WERI-Rb-1 (cell line): ENCODE results near the gene WIPF2.

Source experiments
- DNase-seq: peaks from one replicate; pipeline ENCODE4 v3.0.0-alpha.2; 2020
- H3K27ac ChIP-seq: fragments of 250-450 bp; sonication (Bioruptor Pico); 2 replicates; pipeline ENCODE4 v1.5.1; 2020; ENCODE audit warnings: mild to moderate bottlenecking, moderate library complexity
- H3K27me3 ChIP-seq: fragments of 250-450 bp; sonication (Bioruptor Pico); 2 replicates; pipeline ENCODE4 v1.5.1; 2021; ENCODE audit warnings: mild to moderate bottlenecking, low read depth, moderate library complexity; ENCODE audit not compliant: insufficient read depth, severe bottlenecking
- H3K36me3 ChIP-seq: fragments of 250-450 bp; sonication (Bioruptor Pico); 2 replicates; pipeline ENCODE4 v1.5.1; 2020; ENCODE audit warnings: mild to moderate bottlenecking, moderate library complexity
- H3K4me3 ChIP-seq: 2 replicates; pipeline ENCODE4 v1.5.1; 2011; ENCODE audit warnings: low read depth, mild to moderate bottlenecking, control low read depth, low read length
- H3K9me3 ChIP-seq: fragments of 250-450 bp; sonication (Bioruptor Pico); 2 replicates; pipeline ENCODE4 v1.5.1; 2021; ENCODE audit warnings: mild to moderate bottlenecking, moderate library complexity; ENCODE audit not compliant: severe bottlenecking
- CTCF ChIP-seq: IDR thresholded peaks from 2 replicates; pipeline ENCODE4 v1.5.1; 2011; ENCODE audit warnings: low read depth, mild to moderate bottlenecking, control low read depth, inconsistent platforms, low read length

The WIPF2 gene

GRCh38 chr17:40307001-40307730, 88.1 kb downstream of the WIPF2 start:
- Histone ChIP-seq H3K9me3 (no peaks in the 10 kb centered on the region), H3K27me3 (no peaks in the 10 kb centered on the region), H3K4me3 (peak overlapping the region; percentile 11), H3K27ac (peak overlapping the region; percentile 78), H3K36me3 (peaks cover 31% of the 10 kb centered on the region)
- DNase-seq: peak; percentile 87
- no peak for TF ChIP-seq CTCF

DNA sequence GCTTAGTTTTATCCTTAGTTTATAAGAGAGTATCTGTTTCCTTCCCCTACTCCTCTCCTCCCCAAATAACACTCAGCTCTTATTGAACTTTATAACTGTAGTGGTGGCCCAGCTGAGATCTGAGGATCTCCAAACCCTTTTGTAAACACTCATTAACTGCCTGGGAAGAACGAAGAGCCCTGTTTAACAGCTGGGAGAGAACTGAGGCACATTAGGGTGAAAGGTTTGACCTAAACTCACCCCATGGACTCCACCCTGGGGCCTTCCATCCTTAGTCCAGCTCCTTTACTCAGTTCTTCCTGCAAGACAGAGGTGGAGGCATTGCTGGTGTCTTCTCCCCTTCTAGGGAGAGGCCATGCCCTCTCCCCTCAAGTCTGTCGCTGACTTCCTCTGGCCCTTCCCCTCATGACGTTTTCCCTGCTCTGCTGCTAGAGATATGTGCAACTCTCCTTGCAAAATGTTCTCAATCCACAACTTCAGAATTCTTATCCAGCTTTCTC, 88.7 kb downstream of the WIPF2 start:
- H3K36me3 ChIP-seq: peaks cover 24% of the 10 kb centered on the region
- no peak overlapping the region for H3K4me3 ChIP-seq
- no peaks in the 10 kb centered on the region for H3K27me3 ChIP-seq
- peak overlapping the region; percentile 78 for H3K27ac ChIP-seq
- no peaks in the 10 kb centered on the region for H3K9me3 ChIP-seq
- TF ChIP-seq CTCF: no peak
- DNase-seq: peak; percentile 20

DNA sequence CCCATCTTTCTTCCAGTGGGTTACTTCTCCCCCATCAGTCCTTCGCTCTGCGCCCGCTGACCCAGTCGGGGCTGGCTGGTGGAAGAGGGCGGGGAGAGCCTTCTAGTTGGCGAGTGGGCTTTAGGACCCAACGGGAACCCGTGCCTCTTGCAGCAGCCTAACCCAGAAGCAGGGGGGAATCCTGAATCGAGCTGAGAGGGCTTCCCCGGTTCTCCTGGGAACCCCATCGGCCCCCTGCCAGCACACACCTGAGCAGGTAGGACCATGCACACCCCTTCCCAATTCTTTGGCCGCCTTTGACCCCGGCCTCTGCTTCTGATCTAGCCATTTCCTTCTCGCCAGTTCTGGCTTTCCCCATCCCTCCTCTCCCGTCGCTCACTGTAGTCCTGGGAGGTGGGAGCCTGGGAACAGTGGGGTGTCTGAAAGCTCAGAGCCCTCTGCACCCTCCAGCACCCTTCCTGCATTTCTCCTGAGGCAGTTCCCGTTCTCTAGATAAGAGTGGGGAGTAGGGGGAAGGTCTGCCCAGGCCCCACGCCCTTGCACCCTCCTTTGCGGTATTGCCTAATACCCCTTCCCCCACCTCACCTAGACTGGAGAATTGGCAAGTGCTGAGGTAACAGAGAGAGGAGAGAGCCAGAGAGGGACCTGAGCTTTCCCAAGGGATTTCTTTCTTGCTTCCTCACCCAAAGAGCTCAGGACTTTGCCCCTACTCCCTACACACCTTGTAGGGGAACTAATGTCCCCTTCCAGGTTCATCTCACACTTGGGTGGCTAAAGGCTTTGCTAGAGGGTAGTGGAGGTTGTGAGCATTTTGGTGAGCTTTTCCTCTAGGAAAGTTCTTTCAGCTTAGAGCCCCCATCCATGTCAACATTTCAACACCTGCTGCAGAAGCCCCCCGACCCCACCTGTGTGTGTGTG, 90.2 kb downstream of the WIPF2 start, which contains the start of gene RARA:
Gene RARA (plus strand): TSS at position 150 of the 918 bp plus-strand sequence. CDS start 22,039 bp downstream, outside the sequence.
- Histone ChIP-seq H3K4me3 (peak within 1 kb of the TSS; percentile 66), H3K9me3 (no peaks in the 10 kb centered on the region), H3K27me3 (no peaks in the 10 kb centered on the region), H3K27ac (peak within 1 kb of the TSS; percentile 78), H3K36me3 (peaks cover 9% of the 10 kb centered on the region)
- TF ChIP-seq CTCF: no peak
- DNase-seq: peak; percentile 90

GRCh38 chr17:40309949-40310510, 90.9 kb downstream of the WIPF2 start:
- no peak for TF ChIP-seq CTCF

DNA sequence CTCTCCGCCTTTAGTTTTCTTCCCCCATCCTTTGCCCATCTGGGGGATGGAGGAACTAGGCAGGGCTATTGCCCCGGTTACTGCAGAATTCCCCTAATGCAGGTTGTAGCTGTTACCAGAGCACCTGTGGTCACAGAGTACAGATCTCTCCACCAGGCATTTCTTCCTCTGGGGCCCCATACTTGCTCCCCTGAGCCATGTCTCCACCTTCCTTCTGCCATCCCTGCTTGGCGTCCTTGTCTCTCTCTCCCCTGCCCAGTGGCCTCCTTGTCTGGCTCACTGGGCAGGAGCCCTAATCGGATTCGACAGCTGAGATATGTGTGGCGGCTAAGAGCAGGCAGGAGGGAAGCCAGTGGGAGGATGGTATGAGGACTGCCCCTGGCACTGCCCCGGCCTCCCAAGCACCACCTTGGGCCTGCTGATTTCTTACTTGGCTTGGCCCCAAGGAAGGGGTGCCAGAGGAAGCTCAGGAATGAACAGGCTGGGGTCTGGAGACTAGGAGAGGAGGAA, 91.8 kb downstream of the WIPF2 start:
- no peak for TF ChIP-seq CTCF
- Histone ChIP-seq H3K9me3 (no peaks in the 10 kb centered on the region), H3K4me3 (peak overlapping the region; percentile 11), H3K36me3 (peaks cover 3% of the 10 kb centered on the region), H3K27me3 (no peaks in the 10 kb centered on the region), H3K27ac (peak overlapping the region; percentile 78)
- DNase-seq: peak; percentile 84

More at GRCh38 chr17:40309949-40310510, 90.9 kb downstream of the WIPF2 start:
- Histone ChIP-seq H3K36me3 (peaks cover 3% of the 10 kb centered on the region), H3K27me3 (no peaks in the 10 kb centered on the region), H3K27ac (peak overlapping the region; percentile 78), H3K9me3 (no peaks in the 10 kb centered on the region), H3K4me3 (peak overlapping the region; percentile 66)
- peak; percentile 79 for DNase-seq
